ENCODE measurements around the gene ARHGEF9. TPM values are rescaled to one million over a fixed set of nuclear protein-coding genes. Genes with fewer than 3 reads are reported as not detected.

Gene ARHGEF9
- total and polyA plus RNA-seq, 10 of the 15 experiments (the other 5 are each of a cell fraction or from before 2014, with no cell fraction given) = 3.2 to 25.2 (median 14.3) TPM

DNA sequence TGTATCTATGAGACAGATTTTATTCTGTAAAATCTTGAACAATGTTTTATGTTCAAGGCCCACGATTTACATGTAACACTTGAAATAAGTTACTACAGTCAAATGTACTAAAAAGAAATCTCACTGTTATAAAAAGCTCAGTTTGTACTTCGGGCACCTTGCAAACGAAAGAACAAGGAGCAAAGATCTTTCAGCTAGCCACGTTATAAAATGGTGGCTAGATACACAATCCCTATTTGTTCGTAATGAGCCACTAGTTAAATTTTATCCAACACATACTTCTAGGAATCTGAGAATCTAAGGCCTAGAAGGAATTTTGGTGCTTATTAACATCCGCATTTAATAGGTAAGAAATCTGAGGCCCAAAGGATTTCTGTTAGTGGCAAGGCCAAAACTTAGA, 2.5 kb downstream of the ARHGEF9 start:
- WGBS (ENCODE audit: insufficient coverage, insufficient replicate concordance, low lambda C conversion rate, missing lambda C conversion rate) = 38% methylated on average over 6 of the region's 6 CpGs
- H3K9me3 ChIP-seq (replicated peaks; ENCODE audit: control insufficient read depth, insufficient read depth, low read length) = no peaks in the 10 kb centered on the region
- ChIA-PET CTCF (no interaction called here), POLR2A (no interaction called here), SMC1A (ENCODE audit: uncharacterized antibody, unreplicated experiment) (no interaction called here), RAD21 (ENCODE audit: unreplicated experiment) (no interaction called here)
- BruUV-seq (replicated peaks) = no TSS peak
- in situ Hi-C loops (cut with MboI) (no loop called here), intact Hi-C loops (cut with micrococcal nuclease; ENCODE audit: unreplicated experiment) (no loop called here)
- TF ChIP-seq ESRRA (IDR thresholded peaks at IDR 0.05; ENCODE audit: low read length) (no peak), NFYB (IDR thresholded peaks at IDR 0.05; ENCODE audit: insufficient read depth, low read depth, low read length) (no peak), SREBF1 (IDR thresholded peaks at IDR 0.05; ENCODE audit: low read length) (no peak), BHLHE40 (IDR thresholded peaks at IDR 0.05; ENCODE audit: borderline replicate concordance in 1 of 2, low read depth in 2 of 2, low read length in 1 of 2) (no peak), POLR2AphosphoS2 (IDR thresholded peaks at IDR 0.05; ENCODE audit: low read depth, low read length) (no peak), MYC (IDR thresholded peaks at IDR 0.05; ENCODE audit: insufficient read depth, insufficient read length, insufficient replicate concordance, low read length, severe bottlenecking) (no peak), YBX1 (IDR thresholded peaks at IDR 0.05) (no peak)
- TF ChIP-seq, protein P1, sequence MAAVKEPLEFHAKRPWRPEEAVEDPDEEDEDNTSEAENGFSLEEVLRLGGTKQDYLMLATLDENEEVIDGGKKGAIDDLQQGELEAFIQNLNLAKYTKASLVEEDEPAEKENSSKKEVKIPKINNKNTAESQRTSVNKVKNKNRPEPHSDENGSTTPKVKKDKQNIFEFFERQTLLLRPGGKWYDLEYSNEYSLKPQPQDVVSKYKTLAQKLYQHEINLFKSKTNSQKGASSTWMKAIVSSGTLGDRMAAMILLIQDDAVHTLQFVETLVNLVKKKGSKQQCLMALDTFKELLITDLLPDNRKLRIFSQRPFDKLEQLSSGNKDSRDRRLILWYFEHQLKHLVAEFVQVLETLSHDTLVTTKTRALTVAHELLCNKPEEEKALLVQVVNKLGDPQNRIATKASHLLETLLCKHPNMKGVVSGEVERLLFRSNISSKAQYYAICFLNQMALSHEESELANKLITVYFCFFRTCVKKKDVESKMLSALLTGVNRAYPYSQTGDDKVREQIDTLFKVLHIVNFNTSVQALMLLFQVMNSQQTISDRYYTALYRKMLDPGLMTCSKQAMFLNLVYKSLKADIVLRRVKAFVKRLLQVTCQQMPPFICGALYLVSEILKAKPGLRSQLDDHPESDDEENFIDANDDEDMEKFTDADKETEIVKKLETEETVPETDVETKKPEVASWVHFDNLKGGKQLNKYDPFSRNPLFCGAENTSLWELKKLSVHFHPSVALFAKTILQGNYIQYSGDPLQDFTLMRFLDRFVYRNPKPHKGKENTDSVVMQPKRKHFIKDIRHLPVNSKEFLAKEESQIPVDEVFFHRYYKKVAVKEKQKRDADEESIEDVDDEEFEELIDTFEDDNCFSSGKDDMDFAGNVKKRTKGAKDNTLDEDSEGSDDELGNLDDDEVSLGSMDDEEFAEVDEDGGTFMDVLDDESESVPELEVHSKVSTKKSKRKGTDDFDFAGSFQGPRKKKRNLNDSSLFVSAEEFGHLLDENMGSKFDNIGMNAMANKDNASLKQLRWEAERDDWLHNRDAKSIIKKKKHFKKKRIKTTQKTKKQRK (IDR thresholded peaks at IDR 0.05; ENCODE audit: low read depth, low read length) = no peak
- TF ChIP-seq, protein P2, sequence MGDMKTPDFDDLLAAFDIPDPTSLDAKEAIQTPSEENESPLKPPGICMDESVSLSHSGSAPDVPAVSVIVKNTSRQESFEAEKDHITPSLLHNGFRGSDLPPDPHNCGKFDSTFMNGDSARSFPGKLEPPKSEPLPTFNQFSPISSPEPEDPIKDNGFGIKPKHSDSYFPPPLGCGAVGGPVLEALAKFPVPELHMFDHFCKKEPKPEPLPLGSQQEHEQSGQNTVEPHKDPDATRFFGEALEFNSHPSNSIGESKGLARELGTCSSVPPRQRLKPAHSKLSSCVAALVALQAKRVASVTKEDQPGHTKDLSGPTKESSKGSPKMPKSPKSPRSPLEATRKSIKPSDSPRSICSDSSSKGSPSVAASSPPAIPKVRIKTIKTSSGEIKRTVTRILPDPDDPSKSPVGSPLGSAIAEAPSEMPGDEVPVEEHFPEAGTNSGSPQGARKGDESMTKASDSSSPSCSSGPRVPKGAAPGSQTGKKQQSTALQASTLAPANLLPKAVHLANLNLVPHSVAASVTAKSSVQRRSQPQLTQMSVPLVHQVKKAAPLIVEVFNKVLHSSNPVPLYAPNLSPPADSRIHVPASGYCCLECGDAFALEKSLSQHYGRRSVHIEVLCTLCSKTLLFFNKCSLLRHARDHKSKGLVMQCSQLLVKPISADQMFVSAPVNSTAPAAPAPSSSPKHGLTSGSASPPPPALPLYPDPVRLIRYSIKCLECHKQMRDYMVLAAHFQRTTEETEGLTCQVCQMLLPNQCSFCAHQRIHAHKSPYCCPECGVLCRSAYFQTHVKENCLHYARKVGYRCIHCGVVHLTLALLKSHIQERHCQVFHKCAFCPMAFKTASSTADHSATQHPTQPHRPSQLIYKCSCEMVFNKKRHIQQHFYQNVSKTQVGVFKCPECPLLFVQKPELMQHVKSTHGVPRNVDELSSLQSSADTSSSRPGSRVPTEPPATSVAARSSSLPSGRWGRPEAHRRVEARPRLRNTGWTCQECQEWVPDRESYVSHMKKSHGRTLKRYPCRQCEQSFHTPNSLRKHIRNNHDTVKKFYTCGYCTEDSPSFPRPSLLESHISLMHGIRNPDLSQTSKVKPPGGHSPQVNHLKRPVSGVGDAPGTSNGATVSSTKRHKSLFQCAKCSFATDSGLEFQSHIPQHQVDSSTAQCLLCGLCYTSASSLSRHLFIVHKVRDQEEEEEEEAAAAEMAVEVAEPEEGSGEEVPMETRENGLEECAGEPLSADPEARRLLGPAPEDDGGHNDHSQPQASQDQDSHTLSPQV (IDR thresholded peaks at IDR 0.05) = no peak
- DNase-seq (ENCODE audit: low read depth, low spot score) (no peak), FAIRE-seq (no peak), ATAC-seq (no peak)
- H3K4me3 ChIP-seq = no peak overlapping the region
- H4K20me1 ChIP-seq (ENCODE audit: control insufficient read depth, insufficient read depth) = no peaks in the 10 kb centered on the region
- H3K4me1 ChIP-seq (ENCODE audit: control insufficient read depth, insufficient read depth, low read length) = no peaks in the 10 kb centered on the region
- H3K36me3 ChIP-seq (ENCODE audit: control insufficient read depth in 2 of 2, insufficient read depth in 2 of 2, low read length in 1 of 2) = no peaks in the 10 kb centered on the region
- no peaks in the 10 kb centered on the region for H3K27me3 ChIP-seq (replicated peaks in 1 of 2; ENCODE audit: control insufficient read depth in 2 of 2, insufficient read depth in 2 of 2, low read length in 1 of 2)
- H3K9ac ChIP-seq (ENCODE audit: control insufficient read depth, insufficient read depth, low read length) = no peak overlapping the region
- no peaks in the 10 kb centered on the region for H3K79me2 ChIP-seq (ENCODE audit: control insufficient read depth, insufficient read depth, low read length)
- H3K27ac ChIP-seq (ENCODE audit: control insufficient read depth, insufficient read depth) = no peak overlapping the region
- H3K4me2 ChIP-seq (ENCODE audit: control insufficient read depth, insufficient read depth) = no peak overlapping the region
- no peak overlapping the region for H2AFZ ChIP-seq (ENCODE audit: control insufficient read depth, low read depth, low read length)
